ENCODE data around the gene ERG28. TPM values are rescaled to one million over a fixed set of nuclear protein-coding genes. Genes with fewer than 3 reads are reported as not detected.

The ERG28 gene
- total RNA-seq, 2 donors from 2014 or later: 7.6 to 7.7 TPM

Other genes with a start within 250 kb of the ERG28 start
- 100 to 1,000 TPM in 1 of 2 donors, 10 to 100 TPM in 1; 81.8 to 100 TPM for gene JDP2, start 232.9 kb downstream of the ERG28 start, total RNA-seq
- 1 to 10 TPM; 3.7 to 9.5 TPM for gene BATF, start 138.4 kb downstream of the ERG28 start, total RNA-seq
- 1 to 10 TPM; 6.2 to 8.3 TPM for gene FLVCR2, start 82.3 kb downstream of the ERG28 start, total RNA-seq
- 10 to 100 TPM; 34.7 to 47.9 TPM for gene TTLL5, start 370 bp upstream of the ERG28 start, total RNA-seq